ENCODE measurements around the gene DMTF1. TPM values are rescaled to one million over a fixed set of nuclear protein-coding genes. Genes with fewer than 3 reads are reported as not detected.

DMTF1 gene
- total RNA-seq, 1 donor from 2014 or later, result 70.9 TPM

- TF ChIP-seq CTCF (conservative IDR thresholded peaks at IDR 0.05; ENCODE audit: low read depth, low read length), result no peak
- DNase-seq (ENCODE audit: low read depth), result no peak
- no peak overlapping the region for H3K4me3 ChIP-seq (ENCODE audit: low read depth, low read length)
Measured at GRCh38 chr7:87129332-87129731, 22.9 kb upstream of the DMTF1 start.

- DNase-seq (ENCODE audit: low read depth), result no peak
- H3K4me3 ChIP-seq (ENCODE audit: low read depth, low read length), result no peak overlapping the region
- TF ChIP-seq CTCF (conservative IDR thresholded peaks at IDR 0.05; ENCODE audit: low read depth, low read length), result no peak
Measured at GRCh38 chr7:87129848-87130247, 22.4 kb upstream of the DMTF1 start.

GRCh38 chr7:87131771-87132170 is 20.5 kb upstream of the DMTF1 start:
- no peak overlapping the region for H3K4me3 ChIP-seq (ENCODE audit: low read depth, low read length)
- no peak for TF ChIP-seq CTCF (conservative IDR thresholded peaks at IDR 0.05; ENCODE audit: low read depth, low read length)
- no peak for DNase-seq (ENCODE audit: low read depth)

GRCh38 chr7:87137271-87137670 is 15.0 kb upstream of the DMTF1 start:
- DNase-seq (ENCODE audit: low read depth), result no peak
- H3K4me3 ChIP-seq (ENCODE audit: low read depth, low read length), result no peak overlapping the region
- TF ChIP-seq CTCF (conservative IDR thresholded peaks at IDR 0.05; ENCODE audit: low read depth, low read length), result no peak

- no peak for DNase-seq (ENCODE audit: low read depth)
- H3K4me3 ChIP-seq (ENCODE audit: low read depth, low read length), result no peak overlapping the region
- TF ChIP-seq CTCF (conservative IDR thresholded peaks at IDR 0.05; ENCODE audit: low read depth, low read length), result no peak
Measured at GRCh38 chr7:87139514-87139913, 12.7 kb upstream of the DMTF1 start.

- no peak for TF ChIP-seq CTCF (conservative IDR thresholded peaks at IDR 0.05; ENCODE audit: low read depth, low read length)
- DNase-seq (ENCODE audit: low read depth), result no peak
- H3K4me3 ChIP-seq (ENCODE audit: low read depth, low read length), result no peak overlapping the region
Measured at GRCh38 chr7:87140271-87140748, 11.9 kb upstream of the DMTF1 start.

GRCh38 chr7:87144173-87144657 is 8.0 kb upstream of the DMTF1 start:
- TF ChIP-seq CTCF (conservative IDR thresholded peaks at IDR 0.05; ENCODE audit: low read depth, low read length), result no peak
- no peak overlapping the region for H3K4me3 ChIP-seq (ENCODE audit: low read depth, low read length)
- DNase-seq (ENCODE audit: low read depth), result no peak

Measured in epithelial cell of proximal tubule (primary cell).